ENCODE data around the gene FIBCD1. TPM values are rescaled to one million over a fixed set of nuclear protein-coding genes. Genes with fewer than 3 reads are reported as not detected.

FIBCD1 gene
- total RNA-seq, 1 donor = 0.27 TPM

DNA sequence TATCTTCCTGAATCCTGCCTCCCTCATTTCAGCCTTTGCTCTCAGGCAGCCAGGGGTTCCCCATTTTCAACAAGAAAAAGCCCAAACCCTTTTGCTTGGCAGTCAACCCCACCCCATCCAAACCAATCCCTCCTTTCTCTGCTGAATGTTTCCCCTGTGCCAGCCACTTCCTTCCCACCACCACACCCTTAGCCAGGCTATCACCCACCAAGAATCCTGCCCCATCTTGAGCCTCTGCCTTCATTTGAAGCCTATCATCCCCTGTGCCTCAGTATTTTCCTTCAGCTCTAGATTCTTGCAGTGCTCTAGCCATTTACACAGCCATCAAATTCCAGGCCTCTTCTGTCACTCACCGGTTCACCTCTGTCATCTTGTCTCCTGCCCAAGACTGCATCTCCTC is 15.3 kb upstream of the FIBCD1 start:
- no peak for DNase-seq (ENCODE audit: low read depth)
- H3K4me3 ChIP-seq (ENCODE audit: low read depth, low read length) = no peak overlapping the region
- TF ChIP-seq, protein P1, sequence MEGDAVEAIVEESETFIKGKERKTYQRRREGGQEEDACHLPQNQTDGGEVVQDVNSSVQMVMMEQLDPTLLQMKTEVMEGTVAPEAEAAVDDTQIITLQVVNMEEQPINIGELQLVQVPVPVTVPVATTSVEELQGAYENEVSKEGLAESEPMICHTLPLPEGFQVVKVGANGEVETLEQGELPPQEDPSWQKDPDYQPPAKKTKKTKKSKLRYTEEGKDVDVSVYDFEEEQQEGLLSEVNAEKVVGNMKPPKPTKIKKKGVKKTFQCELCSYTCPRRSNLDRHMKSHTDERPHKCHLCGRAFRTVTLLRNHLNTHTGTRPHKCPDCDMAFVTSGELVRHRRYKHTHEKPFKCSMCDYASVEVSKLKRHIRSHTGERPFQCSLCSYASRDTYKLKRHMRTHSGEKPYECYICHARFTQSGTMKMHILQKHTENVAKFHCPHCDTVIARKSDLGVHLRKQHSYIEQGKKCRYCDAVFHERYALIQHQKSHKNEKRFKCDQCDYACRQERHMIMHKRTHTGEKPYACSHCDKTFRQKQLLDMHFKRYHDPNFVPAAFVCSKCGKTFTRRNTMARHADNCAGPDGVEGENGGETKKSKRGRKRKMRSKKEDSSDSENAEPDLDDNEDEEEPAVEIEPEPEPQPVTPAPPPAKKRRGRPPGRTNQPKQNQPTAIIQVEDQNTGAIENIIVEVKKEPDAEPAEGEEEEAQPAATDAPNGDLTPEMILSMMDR (IDR thresholded peaks at IDR 0.05; ENCODE audit: insufficient read depth, low read length) = no peak

DNA sequence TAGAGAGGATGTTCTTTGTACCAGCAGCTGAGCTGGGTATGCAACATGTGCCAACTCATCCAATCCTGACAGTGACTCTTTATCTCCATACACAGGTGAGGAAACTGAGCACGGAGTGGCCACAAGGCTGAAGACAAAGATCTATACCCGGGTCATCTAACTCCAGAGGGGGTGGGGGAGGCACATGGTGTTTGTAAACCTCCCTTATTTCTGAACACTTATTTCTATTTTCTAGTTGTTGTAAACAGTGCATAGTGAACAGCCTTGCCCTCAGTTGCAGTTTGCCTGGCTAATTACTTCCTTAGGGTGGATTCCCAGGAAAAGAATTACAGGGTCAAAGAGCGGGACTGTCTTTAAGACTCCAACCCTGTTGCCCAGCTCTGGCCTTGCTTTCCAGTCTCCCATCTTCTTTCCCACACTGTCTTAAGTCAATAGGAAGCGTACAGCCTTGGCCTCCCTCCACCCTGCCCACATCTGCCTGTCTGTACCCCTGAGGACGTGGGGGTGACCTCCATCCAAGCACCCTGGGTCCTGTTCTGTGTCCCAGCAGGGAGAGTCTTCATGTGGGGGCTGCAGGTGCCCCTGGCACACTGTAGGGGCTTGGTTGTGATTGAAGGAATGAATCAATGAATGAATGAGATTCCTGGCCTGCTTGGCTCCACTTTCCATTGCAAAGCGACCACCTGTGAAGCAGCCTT is 13.2 kb upstream of the FIBCD1 start:
- TF ChIP-seq, protein P1 (IDR thresholded peaks at IDR 0.05; ENCODE audit: insufficient read depth, low read length) = no peak
- no peak overlapping the region for H3K4me3 ChIP-seq (ENCODE audit: low read depth, low read length)
- no peak for DNase-seq (ENCODE audit: low read depth)

DNA sequence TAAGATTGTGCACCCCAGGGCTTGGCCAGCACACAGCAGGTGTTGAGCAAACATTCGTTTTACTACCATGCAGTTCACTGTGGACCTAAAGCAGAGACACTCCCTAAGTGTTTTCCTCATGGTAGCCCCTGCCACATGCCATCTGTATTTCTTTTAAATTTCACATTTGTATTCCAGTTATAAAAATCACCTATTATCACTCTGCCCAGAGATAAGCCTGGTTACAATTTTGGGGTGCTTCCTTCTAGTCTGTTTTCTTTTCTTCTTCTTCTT is 10.9 kb upstream of the FIBCD1 start:
- H3K4me3 ChIP-seq (ENCODE audit: low read depth, low read length) = no peak overlapping the region
- TF ChIP-seq, protein P1 (IDR thresholded peaks at IDR 0.05; ENCODE audit: insufficient read depth, low read length) = no peak
- no peak for DNase-seq (ENCODE audit: low read depth)

DNA sequence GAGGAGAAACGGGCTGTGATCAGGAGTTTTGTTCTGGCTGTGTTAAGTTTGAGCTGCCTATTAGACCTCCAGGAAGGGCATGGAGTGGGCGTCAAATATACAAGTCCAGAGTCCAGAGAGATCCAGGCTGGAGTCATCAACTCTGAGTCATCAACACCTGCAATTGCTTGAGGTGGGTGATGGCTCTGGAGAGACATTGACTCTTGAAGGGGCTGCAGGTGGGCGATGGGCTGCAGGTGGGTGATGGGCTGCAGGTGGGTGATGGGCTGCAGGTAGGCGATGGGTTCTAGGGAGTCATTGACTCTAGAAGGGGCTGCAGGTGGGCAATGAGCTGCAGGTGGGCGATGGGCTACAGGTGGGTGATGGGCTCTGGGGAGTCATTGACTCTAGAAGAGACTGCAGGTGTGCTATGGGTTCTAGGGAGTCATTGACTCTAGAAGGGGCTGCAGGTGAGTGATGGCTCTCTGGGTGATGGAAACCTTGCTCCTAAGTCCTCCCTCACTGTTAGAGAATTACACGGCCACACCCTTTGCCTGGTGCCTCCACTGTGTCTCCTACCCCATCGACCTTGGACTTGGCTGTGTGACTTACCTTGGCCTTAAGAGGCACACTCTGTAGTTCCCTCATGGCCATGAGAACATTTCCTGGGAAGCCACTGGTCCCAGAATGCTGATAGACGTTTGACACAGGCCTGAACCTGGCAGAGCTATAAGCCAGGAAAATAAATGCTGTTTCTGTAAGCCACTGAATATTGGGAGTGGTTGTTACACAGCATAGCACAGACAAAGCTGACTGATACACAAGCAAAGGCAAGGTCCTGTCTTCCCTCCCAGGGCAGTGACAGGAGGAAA is 10.4 kb upstream of the FIBCD1 start:
- TF ChIP-seq, protein P1 (IDR thresholded peaks at IDR 0.05; ENCODE audit: insufficient read depth, low read length) = no peak
- no peak for DNase-seq (ENCODE audit: low read depth)
- H3K4me3 ChIP-seq (ENCODE audit: low read depth, low read length) = no peak overlapping the region

DNA sequence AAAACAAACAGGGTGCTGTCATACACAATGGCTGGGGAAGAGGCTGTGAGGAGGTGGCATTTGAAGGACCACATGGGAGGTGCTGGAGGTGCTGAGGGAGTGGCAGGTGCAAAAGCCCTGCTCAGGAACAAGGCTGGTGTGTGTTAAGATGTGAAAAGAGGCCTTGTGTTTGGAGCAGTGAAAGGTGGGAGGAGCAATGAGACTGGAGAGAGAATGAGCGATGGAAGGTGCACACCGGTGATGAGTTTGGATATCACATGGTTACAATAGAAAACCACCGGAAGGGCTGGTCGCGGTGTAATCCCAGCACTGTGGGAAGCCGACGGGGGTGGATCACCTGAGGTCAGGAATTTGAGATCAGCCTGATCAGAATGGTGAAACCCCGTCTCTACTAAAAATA is 9.2 kb upstream of the FIBCD1 start:
- no peak overlapping the region for H3K4me3 ChIP-seq (ENCODE audit: low read depth, low read length)
- TF ChIP-seq, protein P1 (IDR thresholded peaks at IDR 0.05; ENCODE audit: insufficient read depth, low read length) = no peak
- no peak for DNase-seq (ENCODE audit: low read depth)

DNA sequence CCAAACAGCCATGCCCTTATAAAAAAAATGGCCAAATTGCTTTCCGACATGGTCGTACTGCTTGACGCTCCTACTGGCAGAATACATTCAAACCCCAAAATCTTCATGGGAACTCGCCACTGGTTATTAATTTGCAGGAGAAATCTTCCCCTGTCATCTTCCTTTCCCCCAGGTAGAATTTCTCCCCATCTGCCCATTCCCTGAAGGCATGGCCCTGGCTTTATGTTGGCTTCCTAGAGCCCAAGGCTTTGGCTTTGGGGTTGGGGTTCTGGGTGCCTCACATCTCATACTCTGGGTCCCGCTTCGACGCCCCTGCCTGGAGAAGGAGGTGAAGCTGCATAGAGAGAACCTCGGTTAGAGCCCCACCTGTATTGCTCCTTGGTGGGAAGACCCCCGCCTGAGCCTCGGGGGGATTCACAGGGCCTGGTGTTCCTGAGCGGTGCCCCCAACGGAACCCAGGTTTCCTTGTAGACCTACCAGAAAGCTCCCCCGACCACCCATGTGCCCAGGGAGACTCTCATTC is 8.6 kb upstream of the FIBCD1 start:
- no peak for DNase-seq (ENCODE audit: low read depth)
- TF ChIP-seq, protein P1 (IDR thresholded peaks at IDR 0.05; ENCODE audit: insufficient read depth, low read length) = no peak
- H3K4me3 ChIP-seq (ENCODE audit: low read depth, low read length) = no peak overlapping the region
